Endothelial cell of umbilical vein (primary cell): ENCODE results near the gene FHOD3. TPM values are rescaled to one million over a fixed set of nuclear protein-coding genes. Genes with fewer than 3 reads are reported as not detected.

Source experiments
- BruUV-seq: library from RNA; stranded (reverse); fragments of 400-500 nt; replicated peaks from 2 replicates; lab custom pipeline; 2021; lab: Mats Ljungman, UMichigan
- CTCF ChIA-PET: fragments of 300-600, 350-600 bp; sonication (Branson Sonifier 250); formaldehyde crosslinking; loops from one replicate; lab custom pipeline; 2021; ENCODE audit warnings: antibody characterized with exemption, inconsistent platforms; lab: Charles Lee
- POLR2A ChIA-PET: fragments of 300-600, 350-600 bp; sonication (Branson Sonifier 250); formaldehyde crosslinking; loops from one replicate; lab custom pipeline; 2021; ENCODE audit warnings: antibody characterized with exemption, inconsistent platforms; lab: Charles Lee
- DNase-seq: peaks from one replicate; pipeline ENCODE4 v3.0.0-alpha.2; 2011; ENCODE audit warnings: low read depth, low spot score
- FAIRE-seq: peaks from 2 replicates; lab custom pipeline; 2011; peaks lifted over from hg19 to GRCh38; lab: Jason Lieb, UNC
- H2AFZ ChIP-seq: 2 replicates; pipeline ENCODE4 v1.6.0; 2012; ENCODE audit warnings: low read depth, low read length, control low read depth, inconsistent platforms
- H3K27ac ChIP-seq: 2 replicates; pipeline ENCODE4 v1.5.1; 2011; ENCODE audit warnings: low read depth, mild to moderate bottlenecking, control low read depth, low read length, moderate library complexity; ENCODE audit not compliant: insufficient read depth
- H3K27me3 ChIP-seq, 2 experiments: 2 replicates each; pipeline versions ENCODE4 v1.6.0 to v1.6.1; 2011; ENCODE audit warnings: low read length in 2 of 2, mixed read lengths in 1 of 2; ENCODE audit not compliant: control insufficient read depth in 2 of 2, insufficient read depth in 2 of 2
- H3K36me3 ChIP-seq, 2 experiments: 2 replicates in 1 of 2; 3 replicates in 1 of 2; pipeline ENCODE4 v1.5.1; 2011; ENCODE audit warnings: low read length in 2 of 2, mild to moderate bottlenecking in 1 of 2, moderate library complexity in 1 of 2; ENCODE audit not compliant: control insufficient read depth in 2 of 2, insufficient read depth in 2 of 2; ENCODE audit errors: extremely low read depth in 1 of 2
- H3K4me1 ChIP-seq: 3 replicates; pipeline ENCODE4 v1.5.1; 2011; ENCODE audit warnings: mild to moderate bottlenecking, low read length; ENCODE audit not compliant: control insufficient read depth, insufficient read depth; ENCODE audit errors: extremely low read depth
- H3K4me2 ChIP-seq: 2 replicates; pipeline ENCODE4 v1.6.1; 2011; ENCODE audit warnings: low read length, control low read depth, mixed read lengths; ENCODE audit not compliant: insufficient read depth
- H3K4me3 ChIP-seq, 3 experiments: fragments of 200-600 bp in 1 of 3; sonication (generic), shearing (Covaris generic) in 1 of 3; replicated peaks in 1 of 3; 2 replicates each; pipeline ENCODE4 v1.5.1; 2011 to 2016; ENCODE audit warnings: control low read depth in 3 of 3, low read length in 3 of 3, mild to moderate bottlenecking in 2 of 3, inconsistent platforms in 1 of 3, low read depth in 1 of 3, moderate library complexity in 1 of 3; ENCODE audit not compliant: insufficient read depth in 1 of 3
- H3K79me2 ChIP-seq: 2 replicates; pipeline ENCODE4 v1.6.0; 2012; ENCODE audit warnings: low read length, inconsistent platforms; ENCODE audit not compliant: control insufficient read depth, insufficient read depth
- H3K9ac ChIP-seq: replicated peaks from 2 replicates; pipeline ENCODE3; 2011; ENCODE audit warnings: low read length, control low read depth; ENCODE audit not compliant: insufficient read depth; ENCODE audit errors: extremely low read depth
- H3K9me1 ChIP-seq: replicated peaks from 3 replicates; pipeline ENCODE4 v1.6.0; 2011; ENCODE audit warnings: mild to moderate bottlenecking, low read length; ENCODE audit not compliant: control insufficient read depth, insufficient read depth; ENCODE audit errors: extremely low read depth
- H3K9me3 ChIP-seq: replicated peaks from 2 replicates; pipeline ENCODE4 v1.5.1; 2012; ENCODE audit warnings: low read length, inconsistent platforms; ENCODE audit not compliant: control insufficient read depth, insufficient read depth
- H4K20me1 ChIP-seq: replicated peaks from 2 replicates; pipeline ENCODE3; 2011; ENCODE audit warnings: mild to moderate bottlenecking, low read length; ENCODE audit not compliant: control insufficient read depth, insufficient read depth; ENCODE audit errors: extremely low read depth
- CTCF ChIP-seq, 2 donors: IDR thresholded peaks; 1 replicate in 1 of 2; 2 replicates in 1 of 2; pipeline ENCODE4 v1.5.1; 2011; ENCODE audit warnings: low read length in 2 of 2, mild to moderate bottlenecking in 2 of 2, moderate library complexity in 2 of 2, control low read depth in 1 of 2, inconsistent platforms in 1 of 2, low read depth in 1 of 2; ENCODE audit not compliant: insufficient read depth in 1 of 2; ENCODE audit errors: extremely low read depth in 1 of 2
- EZH2 ChIP-seq: IDR thresholded peaks from 2 replicates; pipeline ENCODE4 v1.6.1; 2012; ENCODE audit warnings: borderline replicate concordance, low read depth, mild to moderate bottlenecking, moderate library complexity, low read length, inconsistent platforms; ENCODE audit not compliant: severe bottlenecking
- FOS ChIP-seq: IDR thresholded peaks from 2 replicates; pipeline ENCODE4 v1.6.1; 2011; ENCODE audit warnings: mild to moderate bottlenecking, low read length, moderate library complexity, borderline replicate concordance; ENCODE audit not compliant: insufficient read depth
- GATA2 ChIP-seq: IDR thresholded peaks from 2 replicates; pipeline ENCODE4 v1.7.0; 2011; ENCODE audit warnings: low read depth, mild to moderate bottlenecking, moderate library complexity, mixed read lengths, low read length; ENCODE audit not compliant: insufficient read length, insufficient read depth
- JUN ChIP-seq: IDR thresholded peaks from 2 replicates; pipeline ENCODE4 v1.6.1; 2011; ENCODE audit warnings: borderline replicate concordance, low read depth; ENCODE audit not compliant: insufficient read length, insufficient read depth
- MAX ChIP-seq: IDR thresholded peaks from 2 replicates; pipeline ENCODE4 v1.6.1; 2011; ENCODE audit not compliant: insufficient read depth, insufficient read length
- MYC ChIP-seq: IDR thresholded peaks from one replicate; pipeline ENCODE4 v1.6.1; 2011; ENCODE audit warnings: mild to moderate bottlenecking, low read depth, low read length
- POLR2A ChIP-seq: IDR thresholded peaks from 2 replicates; pipeline ENCODE4 v1.6.1; 2012; ENCODE audit warnings: low read depth, mild to moderate bottlenecking, control low read depth, low read length
- POLR2AphosphoS5 ChIP-seq: IDR thresholded peaks from 2 replicates; pipeline ENCODE4 v1.6.1; 2012; ENCODE audit warnings: low read depth, mild to moderate bottlenecking, control low read depth, low read length, moderate library complexity; ENCODE audit not compliant: insufficient read depth
- dilution Hi-C: fragments of 300-500 bp; cut with MboI; formaldehyde crosslinking; loops from one replicate; pipeline ENCODE4 v1.15.0; 2019; ENCODE audit warnings: low sequenced_read_pairs; ENCODE audit not compliant: extremely low pct_ligation_motif_present
- intact Hi-C: fragments of 100-400 bp; cut with micrococcal nuclease; formaldehyde crosslinking; loops from one replicate; pipeline ENCODE4 v1.10.0; 2022
- polyA plus RNA-seq, 4 experiments: library from polyadenylated mRNA; depleted of rRNA in 3 of 4; stranded (reverse) in 3 of 4; unstranded in 1 of 4; fragments of >200 nt; gene quantifications; 2 replicates each; pipeline versions ENCODE4 v1.2.1 to v1.2.3, GENCODE V29; 2011 to 2012; ENCODE audit warnings: missing spikeins in 1 of 4
- total RNA-seq: library from RNA; stranded (reverse); gene quantifications from 2 replicates; pipeline ENCODE4 v1.2.3, GENCODE V29; 2021

Gene FHOD3
- total and polyA plus RNA-seq, 2 donors (not counting 3 experiments of a cell fraction or from before 2014, with no cell fraction given), result 0.06 to 1.5 TPM

- no TSS peak for BruUV-seq
- Histone ChIP-seq H3K4me3 (no peak overlapping the region), H3K9me3 (no peaks in the 10 kb centered on the region), H3K4me2 (no peak overlapping the region), H3K36me3 (peaks cover 2 to 21% of the 10 kb centered on the region in 2 experiments), H3K4me1 (no peaks in the 10 kb centered on the region), H3K9ac (no peak overlapping the region), H3K27me3 (no peaks in the 10 kb centered on the region), H2AFZ (no peak overlapping the region), H3K79me2 (peaks cover 4% of the 10 kb centered on the region), H3K9me1 (no peaks in the 10 kb centered on the region), H3K27ac (no peak overlapping the region), H4K20me1 (no peaks in the 10 kb centered on the region)
- FAIRE-seq (no peak), DNase-seq (no peak)
- intact Hi-C loops, result no loop called here
- ChIA-PET CTCF (interaction anchor here (1.5 to 3.6 kb wide), 4 partner anchors 13 to 124 kb away, joined by 3 to 47 read pairs (median 11); partner anchors contain the start of genes KIAA1328 and TPGS2), POLR2A (no interaction called here)
- dilution Hi-C loops, result no loop called here
- TF ChIP-seq GATA2, result no peak
- no peak for TF ChIP-seq JUN
- TF ChIP-seq POLR2A, result no peak
- TF ChIP-seq POLR2AphosphoS5, result no peak
- no peak for TF ChIP-seq MAX
- no peak for TF ChIP-seq EZH2
- TF ChIP-seq CTCF (IDR thresholded peaks at IDR 0.05; ENCODE audit: extremely low read depth in 1 of 2, insufficient read depth in 1 of 2, low read depth in 1 of 2, low read length in 2 of 2), result no peak
- TF ChIP-seq FOS, result no peak
- TF ChIP-seq MYC, result no peak
Observed at GRCh38 chr18:36811430-36811829, 513.9 kb downstream of the FHOD3 start.
